Testis (tissue), 2 donors: Measurements from ENCODE around the gene ZNF143.

ENCODE experiments used
- POLR2A ChIP-seq: fragments of 450-650 bp; IDR thresholded peaks from one replicate; pipeline ENCODE4 v1.6.1; 2017; ENCODE audit warnings: antibody characterized with exemption, mild to moderate bottlenecking, moderate library complexity
- TF ChIP-seq, protein P1 (sequence below), 3 experiments: fragments of 450-650 bp in 2 of 3; fragments of 200-600 bp in 1 of 3; sonication (generic) in 1 of 3; IDR thresholded peaks; one replicate each; pipeline ENCODE4 v1.5.1; 2016 to 2019; ENCODE audit warnings: antibody characterized with exemption in 3 of 3, mild to moderate bottlenecking in 2 of 3, moderate library complexity in 1 of 3

DNA sequence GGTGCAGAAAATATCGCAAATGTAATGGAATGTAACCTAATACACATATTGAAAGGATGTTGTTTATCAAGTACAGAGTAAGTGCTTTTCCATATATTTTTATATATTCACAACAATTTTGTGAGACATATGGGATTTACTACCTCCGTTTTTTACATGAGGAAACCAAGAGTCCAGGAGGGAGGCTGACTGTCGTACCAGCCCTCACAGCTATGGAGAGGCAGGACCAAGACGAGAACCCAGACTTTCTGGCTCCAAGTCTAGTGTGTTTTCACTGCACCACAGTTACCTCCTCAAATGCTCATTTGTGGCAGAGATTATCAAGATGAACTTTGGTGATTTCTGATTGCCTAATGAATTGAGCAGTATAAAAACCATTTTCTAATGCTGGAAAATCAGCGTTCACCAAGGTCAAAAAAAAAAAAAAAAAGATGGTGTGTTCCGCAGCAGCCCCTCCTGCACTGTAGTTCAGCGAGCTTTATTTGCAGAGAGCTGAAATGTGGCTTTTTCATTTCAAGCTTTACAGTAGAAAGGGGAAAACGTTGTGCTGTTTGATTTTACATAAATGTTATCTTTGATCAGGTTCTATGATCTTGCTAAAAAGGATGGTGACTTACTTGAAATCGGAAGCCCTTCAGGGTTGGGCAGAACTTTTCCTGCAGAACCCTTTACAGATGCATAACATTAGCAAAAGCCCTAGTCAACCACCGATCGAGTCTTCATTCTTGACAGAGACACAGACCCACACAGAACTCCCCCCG is 67.9 kb downstream of the ZNF143 start:
- TF ChIP-seq, protein P1, sequence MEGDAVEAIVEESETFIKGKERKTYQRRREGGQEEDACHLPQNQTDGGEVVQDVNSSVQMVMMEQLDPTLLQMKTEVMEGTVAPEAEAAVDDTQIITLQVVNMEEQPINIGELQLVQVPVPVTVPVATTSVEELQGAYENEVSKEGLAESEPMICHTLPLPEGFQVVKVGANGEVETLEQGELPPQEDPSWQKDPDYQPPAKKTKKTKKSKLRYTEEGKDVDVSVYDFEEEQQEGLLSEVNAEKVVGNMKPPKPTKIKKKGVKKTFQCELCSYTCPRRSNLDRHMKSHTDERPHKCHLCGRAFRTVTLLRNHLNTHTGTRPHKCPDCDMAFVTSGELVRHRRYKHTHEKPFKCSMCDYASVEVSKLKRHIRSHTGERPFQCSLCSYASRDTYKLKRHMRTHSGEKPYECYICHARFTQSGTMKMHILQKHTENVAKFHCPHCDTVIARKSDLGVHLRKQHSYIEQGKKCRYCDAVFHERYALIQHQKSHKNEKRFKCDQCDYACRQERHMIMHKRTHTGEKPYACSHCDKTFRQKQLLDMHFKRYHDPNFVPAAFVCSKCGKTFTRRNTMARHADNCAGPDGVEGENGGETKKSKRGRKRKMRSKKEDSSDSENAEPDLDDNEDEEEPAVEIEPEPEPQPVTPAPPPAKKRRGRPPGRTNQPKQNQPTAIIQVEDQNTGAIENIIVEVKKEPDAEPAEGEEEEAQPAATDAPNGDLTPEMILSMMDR (IDR thresholded peaks at IDR 0.05): no peak
- TF ChIP-seq POLR2A: no peak
